NAMALWA (cell line): ENCODE results near the gene PLOD2.
"Not testable (repeated sequence)": the region's sequence is repeated elsewhere in the genome, so short reads cannot be mapped to it uniquely, and the experiment has no call there.

Experiments used
- DNase-seq: peaks from one replicate; pipeline ENCODE4 v3.0.0-alpha.2; 2015; ENCODE audit warnings: low spot score

PLOD2 gene

DNA sequence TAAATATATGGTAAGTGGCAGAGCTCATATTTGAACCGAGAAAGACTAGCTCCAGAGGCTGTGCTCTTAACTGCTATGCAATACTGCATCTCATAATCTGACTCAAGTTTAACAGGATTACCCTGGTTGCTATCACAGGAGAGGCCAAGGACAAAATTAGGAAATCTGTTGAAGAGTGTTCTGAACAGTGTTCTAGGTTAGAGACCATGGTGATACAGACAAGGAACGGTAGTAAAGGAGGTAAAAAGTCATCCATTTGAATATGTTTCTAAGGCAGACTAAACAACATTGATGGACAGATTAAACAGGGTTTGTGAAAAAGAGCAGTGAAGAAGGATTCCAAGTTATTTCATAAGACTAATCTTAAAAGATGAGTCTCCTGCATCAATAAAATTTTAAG lies 22.1 kb downstream of the PLOD2 start:
- DNase-seq, result no peak

- DNase-seq, result no peak
Measured at GRCh38 chr3:146136647-146137046, 24.3 kb downstream of the PLOD2 start.

GRCh38 chr3:146134348-146135117 lies 26.5 kb downstream of the PLOD2 start:
- no peak for DNase-seq

GRCh38 chr3:146133441-146133840 lies 27.5 kb downstream of the PLOD2 start:
- DNase-seq, result no peak

GRCh38 chr3:146131616-146132410 lies 29.2 kb downstream of the PLOD2 start:
- DNase-seq, result no peak

GRCh38 chr3:146130881-146131371 lies 30.1 kb downstream of the PLOD2 start:
- DNase-seq, result no peak

- DNase-seq, result no peak
Measured at GRCh38 chr3:146129750-146130149, 31.2 kb downstream of the PLOD2 start.

GRCh38 chr3:146128939-146129338 lies 32.0 kb downstream of the PLOD2 start:
- DNase-seq, result no peak

- no peak for DNase-seq
Measured at GRCh38 chr3:146128179-146128578, 32.8 kb downstream of the PLOD2 start.

DNA sequence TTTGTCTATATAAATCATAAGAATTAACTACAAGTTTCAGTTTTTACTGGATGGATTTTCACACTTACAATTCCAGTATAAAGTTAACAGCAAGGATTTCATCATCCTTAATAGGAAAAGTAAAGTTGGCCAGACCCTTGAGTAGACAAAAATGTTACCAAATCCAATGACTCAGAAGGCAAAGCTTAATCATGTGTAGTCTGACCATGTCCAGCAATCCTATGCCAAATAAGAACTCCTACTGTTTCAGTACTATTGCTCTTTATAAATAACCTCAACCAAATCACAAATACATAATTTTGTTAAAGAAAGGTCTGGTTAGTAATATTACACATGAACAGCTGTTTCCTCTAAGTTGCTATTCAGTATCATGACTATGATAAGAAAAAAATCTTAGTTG lies 35.0 kb downstream of the PLOD2 start:
- no peak for DNase-seq

- no peak for DNase-seq
Measured at GRCh38 chr3:146124126-146124801, 36.7 kb downstream of the PLOD2 start.

GRCh38 chr3:146117406-146118285 lies 43.3 kb downstream of the PLOD2 start:
- no peak for DNase-seq

GRCh38 chr3:146115619-146116018 lies 45.4 kb downstream of the PLOD2 start:
- no peak for DNase-seq

GRCh38 chr3:146113804-146114203 lies 47.2 kb downstream of the PLOD2 start:
- DNase-seq, result not testable (repeated sequence)

- DNase-seq, result no peak
Measured at GRCh38 chr3:146111337-146111736, 49.6 kb downstream of the PLOD2 start.

DNA sequence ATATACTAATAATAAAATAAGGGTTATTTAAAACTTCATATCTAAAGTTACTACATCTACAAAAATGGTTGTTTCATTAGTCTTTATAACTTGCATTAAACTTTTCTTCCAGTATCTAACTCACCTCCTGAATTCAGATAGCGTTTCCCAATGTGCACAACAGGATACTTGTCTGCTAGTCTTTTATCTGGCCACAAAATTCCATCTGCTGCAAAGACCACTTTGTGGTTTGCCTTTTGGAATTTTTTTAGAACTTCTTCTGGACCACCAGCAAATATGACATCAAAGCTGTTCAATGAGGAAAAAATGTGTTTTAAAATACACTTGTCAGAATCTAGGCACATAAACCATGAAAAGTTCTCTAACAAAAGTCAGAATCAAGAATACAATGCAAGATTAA lies 50.8 kb downstream of the PLOD2 start:
- no peak for DNase-seq

- DNase-seq, result no peak
Measured at GRCh38 chr3:146106986-146107385, 54.0 kb downstream of the PLOD2 start.

DNA sequence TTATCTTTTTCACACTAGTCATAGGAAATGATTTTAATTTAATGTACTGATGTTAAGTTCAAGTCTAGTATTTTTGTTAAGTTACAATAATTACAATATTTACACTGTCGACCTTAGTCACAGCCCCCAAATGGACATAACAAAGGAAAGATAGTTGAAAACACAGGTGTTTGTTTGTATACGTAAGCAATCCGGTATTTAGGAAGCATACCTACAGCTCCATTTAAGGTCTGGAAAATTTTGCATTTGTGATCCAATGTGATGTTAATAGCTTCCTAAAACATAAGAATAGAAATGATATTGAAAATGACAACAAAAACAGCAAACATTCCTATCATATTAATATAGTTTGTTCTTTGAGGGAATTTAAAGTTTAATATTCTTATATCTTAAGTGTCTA lies 56.9 kb downstream of the PLOD2 start:
- no peak for DNase-seq

DNA sequence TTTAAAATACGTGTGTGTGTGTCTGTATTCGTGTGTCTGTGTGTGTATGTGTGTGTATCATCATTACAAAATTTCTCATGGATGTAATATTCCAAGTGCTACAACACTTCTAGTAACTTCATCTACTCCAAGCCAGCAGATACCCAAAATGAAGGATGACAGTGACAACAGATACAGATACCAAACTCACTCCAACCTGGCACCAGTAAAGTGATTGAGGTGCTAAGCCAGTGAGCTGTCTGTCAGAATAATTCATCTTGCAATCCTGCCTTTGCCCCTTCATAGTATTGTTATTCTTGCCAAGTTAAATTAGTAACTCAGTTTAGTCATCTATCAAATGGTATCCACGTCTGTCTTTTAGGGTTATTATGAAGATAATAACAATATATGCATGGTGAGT lies 58.1 kb downstream of the PLOD2 start:
- DNase-seq, result no peak

DNA sequence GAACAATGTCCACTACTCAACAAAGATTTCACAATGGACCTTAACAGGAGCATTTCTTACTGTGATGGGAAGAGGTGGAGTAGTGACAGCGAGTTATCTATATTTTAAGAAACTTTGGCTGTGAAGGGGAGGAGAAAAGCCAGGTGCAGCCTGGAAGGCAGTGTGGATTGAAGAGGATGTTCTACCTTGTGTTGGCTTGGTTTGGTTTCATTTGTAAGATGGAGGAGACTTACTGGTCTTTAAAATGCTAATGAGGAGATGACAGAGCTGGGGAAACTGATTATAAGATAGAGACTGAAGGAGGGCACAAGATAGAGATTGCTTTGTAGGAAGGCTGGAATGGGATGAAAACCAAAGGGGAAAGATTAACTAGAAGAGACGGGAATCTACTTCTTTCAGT lies 59.4 kb downstream of the PLOD2 start:
- DNase-seq, result no peak

GRCh38 chr3:146100825-146101444 lies 60.0 kb downstream of the PLOD2 start:
- no peak for DNase-seq
